SIG-M5 treated with dmso at 0.1 percent for 504 hours (cell line): ENCODE results near the gene TMEM54.

ENCODE experiments used
- DNase-seq: peaks from one replicate; lab custom pipeline; 2025; ENCODE audit not compliant: unreplicated experiment; lab: John Stamatoyannopoulos, UW

Gene TMEM54

DNA sequence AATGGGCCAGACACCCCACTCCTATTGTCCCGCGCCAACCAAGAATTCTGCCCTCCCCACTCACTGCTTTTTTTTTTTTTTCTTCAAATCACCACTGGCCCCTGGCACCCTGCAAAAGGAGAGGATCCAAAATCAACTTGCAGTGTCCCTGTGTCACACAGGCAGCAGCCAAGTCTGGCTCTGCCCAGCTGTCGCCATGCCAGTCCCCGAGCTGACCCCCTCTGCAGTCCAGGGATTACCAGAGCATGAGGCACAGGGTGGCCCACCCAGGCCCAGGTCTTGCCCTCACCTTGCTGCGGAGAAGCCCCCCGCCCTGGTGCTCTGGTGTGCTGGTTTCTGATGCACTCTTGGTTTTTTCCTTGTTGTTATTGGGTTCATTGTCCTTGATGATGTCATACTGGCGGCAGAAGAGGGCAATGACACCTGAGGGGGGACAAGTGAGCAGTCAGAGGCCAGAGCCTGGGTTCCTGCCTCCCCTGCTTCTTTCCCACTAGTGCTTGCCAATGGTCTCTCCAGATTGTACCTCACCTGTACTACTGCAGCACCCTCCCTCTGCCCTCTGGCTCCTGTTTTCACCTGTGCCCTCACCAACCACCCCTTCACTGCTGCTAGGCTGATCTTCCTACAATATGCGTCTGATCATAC, 36.7 kb downstream of the TMEM54 start:
- no peak for DNase-seq

DNA sequence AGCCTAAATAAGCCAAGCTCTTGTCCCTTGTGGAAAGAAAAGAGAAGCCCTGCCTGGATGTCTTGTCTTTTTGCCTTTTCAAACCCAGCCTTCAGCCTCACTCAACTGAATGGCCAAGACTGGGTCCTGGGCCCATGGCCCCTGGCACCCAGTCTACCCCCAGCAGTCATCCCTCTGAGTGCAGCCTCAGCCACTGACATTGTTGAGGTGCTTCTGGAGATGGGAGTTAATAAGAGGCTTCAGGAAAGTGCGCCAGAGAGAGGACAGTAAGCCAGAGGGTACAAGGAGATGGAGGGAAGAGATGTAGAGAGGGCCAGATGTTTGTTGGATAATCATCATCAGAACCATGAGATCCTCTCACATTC, 37.3 kb downstream of the TMEM54 start:
- DNase-seq = no peak

GRCh38 chr1:32863218-32863880, 37.8 kb downstream of the TMEM54 start:
- DNase-seq = no peak

DNA sequence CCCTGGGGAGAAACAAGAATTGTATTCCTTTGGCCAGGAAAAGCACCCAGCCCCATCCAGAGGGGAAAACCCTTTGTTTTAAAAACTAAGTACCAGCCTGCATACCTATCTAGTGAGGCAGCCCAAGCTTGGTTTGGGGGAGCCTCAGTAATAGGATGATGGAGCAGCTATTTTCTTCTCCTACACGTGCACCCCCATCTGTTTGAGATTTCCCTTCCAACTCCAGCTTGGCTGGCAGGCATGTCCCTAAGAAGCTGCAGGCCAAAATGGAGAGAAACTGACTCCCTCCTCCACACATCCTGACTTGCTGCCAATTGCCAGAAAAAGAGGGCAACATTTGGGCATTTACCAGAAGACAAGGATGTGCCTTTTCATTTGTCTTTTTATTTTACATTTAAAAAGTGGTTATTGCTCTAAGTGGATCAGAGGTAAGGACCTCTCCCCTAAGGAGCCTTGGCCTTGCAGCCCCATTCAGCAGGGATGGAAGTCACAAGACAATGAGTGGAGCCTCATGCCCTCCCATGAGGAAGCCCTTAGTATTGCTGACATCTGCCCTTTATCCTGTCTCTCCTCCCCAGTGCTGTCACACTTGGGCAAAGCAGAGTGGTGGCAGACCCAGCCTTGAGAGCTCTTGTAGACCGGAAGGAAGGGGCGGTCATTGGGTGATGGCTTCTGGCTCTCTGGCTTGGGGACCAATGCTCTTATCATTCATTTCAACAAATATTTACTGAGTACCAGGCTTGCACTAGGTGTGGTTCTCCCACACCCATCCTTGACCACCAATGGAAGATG, 39.1 kb downstream of the TMEM54 start:
- no peak for DNase-seq

DNA sequence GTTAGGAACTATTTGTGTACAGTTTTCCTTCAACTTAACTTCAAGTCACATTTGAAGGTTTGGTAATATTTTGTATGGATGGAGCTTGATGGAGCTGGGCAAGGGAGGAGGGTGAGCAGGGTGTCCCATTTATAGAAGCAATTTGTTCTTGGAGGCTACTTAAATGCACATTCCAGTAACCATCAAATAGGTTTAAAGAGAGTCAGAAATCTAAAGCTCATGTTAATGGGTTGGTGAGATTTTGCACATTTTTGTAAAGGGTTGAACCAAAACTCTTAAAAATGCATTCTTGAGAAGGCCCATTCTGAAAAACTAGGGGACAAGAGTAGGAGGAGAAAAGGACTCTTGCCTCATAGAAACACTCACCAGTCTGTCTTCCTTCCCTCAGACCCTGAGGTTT, 40.6 kb downstream of the TMEM54 start:
- DNase-seq = no peak

GRCh38 chr1:32859915-32860314, 41.3 kb downstream of the TMEM54 start:
- DNase-seq = no peak

- DNase-seq = no peak
These were observed 42.4 kb downstream of the TMEM54 start for GRCh38 chr1:32858791-32859190.

DNA sequence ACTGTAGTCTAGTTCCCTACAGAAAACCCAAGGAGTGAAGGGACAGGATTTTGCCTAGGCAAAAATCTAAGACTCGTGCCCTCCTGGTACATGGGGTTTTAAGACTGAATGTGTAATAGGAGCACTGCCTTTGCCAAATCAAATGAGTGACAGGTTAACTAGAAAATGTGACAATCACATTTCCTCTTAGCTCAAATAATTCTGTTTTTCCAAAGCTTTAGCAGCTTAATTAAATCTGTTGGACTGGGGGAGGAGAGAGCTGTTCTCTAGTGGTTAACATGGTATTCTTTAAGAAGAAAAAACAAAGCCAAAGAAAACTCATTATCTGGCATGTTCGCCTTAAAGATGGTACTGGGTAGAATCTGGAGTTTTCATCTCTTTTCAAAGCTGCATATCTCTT, 43.1 kb downstream of the TMEM54 start:
- no peak for DNase-seq

- DNase-seq = no peak
These were observed 45.1 kb downstream of the TMEM54 start for GRCh38 chr1:32855861-32856617.

DNA sequence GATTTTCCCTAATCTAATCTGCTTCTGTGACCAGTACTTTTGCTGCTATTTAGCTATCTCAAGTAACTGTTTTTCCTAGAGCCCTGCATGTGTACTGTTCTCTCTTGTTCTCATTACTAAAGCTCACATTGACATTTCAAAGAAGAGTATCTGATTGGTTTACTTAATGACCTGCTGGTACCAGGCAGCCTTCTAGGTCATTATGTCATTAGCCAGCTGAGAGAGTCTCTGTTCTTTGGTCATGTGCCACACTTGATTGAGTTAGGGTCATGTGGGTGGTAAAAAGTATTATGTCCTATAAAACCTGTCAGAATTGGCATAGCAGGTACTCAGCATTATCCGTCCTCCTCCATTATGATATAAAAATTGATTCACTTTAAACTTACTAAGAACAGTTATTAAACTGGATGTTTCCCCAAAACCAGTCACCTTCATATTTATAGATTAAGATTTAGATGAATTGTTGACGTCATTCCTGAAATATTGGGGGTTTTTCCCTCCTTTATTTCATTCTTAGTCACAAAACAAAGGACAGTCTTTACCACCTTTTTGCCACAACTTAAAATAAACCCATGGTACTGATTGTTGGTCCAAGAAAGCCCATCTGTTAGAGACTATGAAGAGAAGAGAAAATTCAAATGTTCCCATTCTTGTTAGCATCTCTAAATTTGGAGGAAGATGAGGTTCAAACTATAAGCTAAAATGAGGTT, 52.7 kb downstream of the TMEM54 start:
- no peak for DNase-seq
